HG03045 (cell line): ENCODE data around the gene RAB5B.
"Not testable (repeated sequence)": the region's sequence is repeated elsewhere in the genome, so short reads cannot be mapped to it uniquely, and the experiment has no call there.

ENCODE experiments used
- ATAC-seq: cut with Tn5 transposase; IDR thresholded peaks from one replicate; pipeline ENCODE4 v1.9.1; 2021; ENCODE audit warnings: mild to moderate bottlenecking, moderate library complexity; ENCODE audit not compliant: unreplicated experiment

RAB5B gene

DNA sequence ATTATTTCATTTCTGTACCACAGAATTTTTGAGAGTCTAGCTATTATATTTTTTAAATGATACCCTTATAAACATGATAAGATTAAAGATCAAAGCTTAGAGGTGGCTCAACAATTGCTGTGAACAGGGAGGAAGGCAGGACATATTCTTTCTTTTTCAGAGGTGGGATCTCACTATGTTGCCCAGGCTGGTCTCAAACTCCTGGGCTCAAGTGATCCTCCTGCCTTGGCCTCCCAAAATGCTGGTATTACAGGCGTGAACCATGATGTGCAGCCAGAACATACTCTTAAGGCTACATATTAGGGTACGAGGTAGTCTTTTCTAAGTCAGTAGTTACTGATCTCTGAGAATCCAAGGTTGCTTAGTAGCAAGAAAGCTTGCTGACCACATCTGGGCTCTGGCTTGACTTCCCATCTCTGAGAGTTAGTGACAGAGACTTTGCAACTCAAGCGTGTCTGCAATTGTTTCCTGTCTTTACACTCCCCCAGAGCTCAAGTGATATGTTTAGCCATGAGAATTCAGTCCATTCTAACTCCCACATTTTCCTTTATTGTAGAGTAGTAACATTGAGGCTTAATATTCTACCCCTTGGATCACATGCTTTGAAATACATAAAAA lies 8.6 kb downstream of the RAB5B start:
- ATAC-seq: no peak

DNA sequence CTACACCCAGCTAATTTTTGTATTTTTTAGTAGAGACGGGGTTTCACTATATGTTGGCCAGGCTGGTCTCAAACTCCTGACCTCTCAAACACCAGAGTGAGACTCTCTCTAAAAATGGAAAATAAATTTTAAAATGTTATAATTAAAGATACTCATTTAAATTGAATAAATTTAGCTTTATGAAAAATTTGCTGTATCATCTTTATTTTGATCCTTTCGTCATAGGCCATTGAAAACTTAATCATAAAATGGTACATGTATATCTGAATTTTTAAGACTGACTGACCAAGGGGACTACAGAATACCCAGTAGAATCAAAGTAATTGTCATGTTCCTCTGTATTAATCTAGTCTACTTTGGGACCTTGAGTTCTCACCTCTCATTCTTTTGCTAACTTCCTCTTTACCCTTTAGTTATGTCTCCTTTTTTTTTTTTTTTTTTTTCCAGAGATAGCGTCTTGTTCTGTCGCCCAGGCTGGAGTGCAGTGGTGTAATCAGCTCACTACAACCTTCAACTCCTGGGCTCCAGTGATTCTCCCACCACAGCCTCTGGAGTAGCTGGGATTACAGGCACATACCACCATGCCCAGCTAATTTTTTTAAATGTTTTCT lies 9.5 kb downstream of the RAB5B start:
- ATAC-seq: no peak

DNA sequence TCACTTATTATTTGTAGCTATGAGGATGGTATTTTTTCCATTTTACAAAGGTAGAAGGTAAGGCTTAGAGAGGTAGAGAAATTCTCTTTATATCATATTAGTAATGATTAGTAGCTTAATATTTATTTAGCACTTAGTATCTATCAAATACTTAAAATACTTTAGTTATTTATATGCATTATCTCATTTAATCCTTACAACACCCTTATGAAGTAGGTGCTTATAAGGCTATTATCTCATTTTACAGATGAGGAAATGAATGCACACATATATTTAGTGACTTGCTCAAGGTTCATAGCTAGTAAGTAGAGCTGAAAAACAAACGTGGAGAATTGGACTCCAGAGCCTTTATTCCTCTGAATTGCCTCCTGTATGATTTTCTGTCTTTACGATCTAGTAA lies 11.0 kb downstream of the RAB5B start:
- ATAC-seq: no peak

DNA sequence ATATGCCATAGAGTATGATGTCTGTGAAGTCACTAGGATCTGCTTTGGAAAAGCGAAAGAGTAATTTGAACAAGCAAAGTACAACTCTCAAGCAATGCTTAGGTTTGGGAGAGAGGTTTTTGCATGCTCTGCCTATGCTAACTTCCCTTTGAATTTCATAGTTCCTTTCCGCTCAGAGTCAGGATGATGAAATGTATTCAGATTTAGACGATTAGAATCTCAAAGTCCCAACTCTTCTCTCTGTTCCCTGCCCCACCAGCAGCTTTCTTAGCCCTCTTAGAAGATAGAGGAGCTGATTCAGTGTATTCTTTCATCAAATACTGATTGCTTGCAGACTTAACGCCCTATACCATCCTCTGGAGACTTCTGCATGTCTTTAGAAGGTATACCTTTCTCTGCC lies 11.5 kb downstream of the RAB5B start:
- no peak for ATAC-seq

DNA sequence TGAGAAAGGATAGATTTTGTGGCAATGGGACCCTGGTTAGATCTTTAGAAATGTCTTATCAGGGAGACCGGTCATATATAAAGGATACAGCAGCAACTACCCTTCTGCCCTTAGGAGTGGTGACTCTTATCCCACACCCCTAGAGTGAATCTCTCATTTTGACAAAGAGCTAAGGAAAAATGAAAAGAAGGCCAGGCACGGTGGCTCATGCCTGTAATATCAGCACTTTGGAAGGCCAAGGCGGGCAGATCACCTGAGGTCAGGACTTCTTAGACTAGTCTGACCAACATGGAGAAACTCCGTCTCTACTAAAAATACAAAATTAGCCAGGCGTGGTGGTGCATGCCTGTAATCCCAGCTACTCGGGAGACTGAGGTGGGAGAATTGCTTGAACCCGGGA lies 12.1 kb downstream of the RAB5B start:
- ATAC-seq: not testable (repeated sequence)

DNA sequence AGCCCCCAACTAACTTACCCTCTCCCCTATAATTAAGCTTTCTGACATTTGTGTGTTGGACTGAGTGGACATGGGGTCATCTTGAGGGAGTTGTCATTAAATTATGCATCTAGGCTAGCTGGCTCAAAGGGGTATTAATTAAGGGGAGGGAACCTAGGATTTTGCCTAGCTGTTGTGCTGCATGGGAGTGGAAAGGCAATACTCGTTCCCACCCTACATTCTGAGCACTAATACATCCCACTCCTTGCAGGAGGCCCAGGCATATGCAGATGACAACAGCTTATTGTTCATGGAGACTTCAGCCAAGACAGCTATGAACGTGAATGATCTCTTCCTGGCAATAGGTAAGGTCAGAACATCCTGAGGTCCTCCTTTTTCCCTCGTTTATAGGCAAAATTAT lies 17.2 kb downstream of the RAB5B start:
- no peak for ATAC-seq

DNA sequence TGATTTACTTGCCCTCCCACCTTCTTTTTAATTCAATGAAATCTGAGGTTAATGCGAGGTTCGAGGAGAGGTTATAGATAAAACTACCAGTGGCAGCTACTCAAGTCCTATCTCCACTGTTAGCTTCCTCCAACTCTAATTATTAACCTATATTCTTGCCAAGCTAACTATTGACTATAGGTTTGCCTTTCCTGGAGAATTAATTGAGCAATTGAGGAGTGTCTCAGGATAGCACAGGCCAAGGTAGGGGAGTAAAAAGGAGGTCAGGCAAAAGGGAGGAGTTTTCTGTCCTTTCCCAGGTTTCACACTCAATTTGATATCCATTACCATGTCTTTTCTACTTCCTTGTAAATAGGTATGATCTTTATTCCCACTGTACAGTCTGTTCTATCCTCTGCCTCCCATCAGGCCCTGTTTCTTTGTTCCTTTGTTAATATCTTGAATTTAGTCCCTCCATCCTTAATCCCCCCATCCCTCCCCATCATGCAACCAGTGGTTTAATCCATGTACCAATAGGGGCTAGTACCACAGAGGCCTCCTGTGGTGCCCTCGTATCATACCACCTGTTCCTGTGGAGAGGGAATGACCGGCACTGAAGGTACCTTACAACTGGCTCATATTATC lies 19.5 kb downstream of the RAB5B start:
- ATAC-seq: no peak

DNA sequence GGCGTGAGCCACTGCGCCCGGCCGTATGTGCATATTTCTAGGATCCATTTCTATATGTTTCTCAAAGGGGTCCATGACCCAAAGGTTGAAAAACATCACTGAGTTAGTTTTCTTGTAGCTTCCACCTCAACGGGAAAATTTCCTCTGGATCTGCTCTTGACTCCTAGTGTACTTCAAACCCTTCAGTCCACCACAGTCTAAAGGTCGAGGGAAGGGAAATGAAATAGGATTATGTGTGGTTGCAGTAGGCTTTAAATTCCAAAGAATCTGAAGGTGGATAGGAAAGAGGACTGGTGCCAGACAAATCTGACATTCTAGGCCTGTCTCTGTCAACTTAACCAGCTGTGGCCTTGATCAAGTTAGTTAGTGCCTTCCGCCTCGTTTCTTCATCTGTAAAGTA lies 21.5 kb downstream of the RAB5B start:
- ATAC-seq: no peak

DNA sequence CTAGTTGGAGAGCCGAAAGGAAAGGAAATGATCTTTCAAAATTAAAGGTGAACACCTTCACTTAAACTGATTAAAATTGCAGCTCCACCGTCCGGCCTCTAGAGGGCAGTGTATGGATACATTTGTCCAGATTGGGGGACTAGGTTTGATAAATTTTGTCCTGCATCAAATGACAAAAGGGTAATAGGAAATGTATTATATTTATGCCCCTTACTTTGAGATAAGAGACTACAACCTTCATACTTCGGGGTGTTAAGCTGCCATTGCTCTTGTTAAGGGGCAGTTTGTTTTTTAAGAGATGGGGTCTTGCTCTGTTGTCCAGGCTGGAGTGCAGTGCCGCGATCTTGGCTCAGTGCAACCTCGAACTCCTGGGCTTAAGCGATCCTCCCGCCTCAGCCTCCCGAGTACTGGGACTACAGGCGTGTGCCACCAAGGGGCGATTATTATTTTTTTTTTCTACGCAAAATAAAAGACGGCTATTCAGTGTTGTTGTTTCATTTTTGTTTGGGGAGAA lies 22.4 kb downstream of the RAB5B start:
- no peak for ATAC-seq

DNA sequence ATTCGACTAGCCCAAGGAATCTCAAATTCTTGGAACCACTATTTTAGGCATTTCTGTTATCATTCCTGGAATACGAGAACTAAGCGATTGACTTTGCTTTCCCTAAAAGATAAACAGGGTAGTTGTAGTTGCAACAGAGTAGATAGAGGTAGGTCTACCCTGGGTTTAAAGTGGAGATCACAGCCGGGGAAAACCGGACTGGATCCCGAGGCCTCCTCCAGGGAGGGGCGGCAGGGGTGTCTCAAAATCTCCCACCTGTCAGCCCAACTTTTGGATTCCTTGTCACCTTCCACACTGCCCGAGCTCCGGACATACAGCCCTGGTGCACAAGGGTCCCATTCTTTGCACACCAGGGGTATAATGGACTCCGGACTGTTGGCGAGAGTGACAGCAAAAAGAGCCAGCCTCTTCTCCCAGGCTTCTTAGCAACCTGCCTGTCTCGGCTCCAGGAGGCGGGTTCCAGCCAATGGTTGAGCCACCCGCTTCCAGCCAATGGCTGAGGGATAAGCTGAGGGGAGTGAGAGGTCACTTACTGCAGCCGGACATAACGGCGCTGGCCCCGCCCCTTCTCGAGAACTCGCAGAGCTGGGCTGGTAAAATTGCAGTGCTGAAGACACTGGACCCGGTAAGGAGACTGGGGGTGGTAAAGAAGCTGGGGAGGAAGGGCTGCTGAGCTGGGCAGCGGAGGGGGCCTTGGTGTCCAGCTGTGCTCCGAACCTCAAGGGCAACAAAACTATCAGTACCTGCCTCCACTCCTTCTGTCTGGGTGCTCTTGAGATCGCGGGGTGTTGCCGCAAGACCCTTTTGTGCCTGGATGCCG lies 23.0 kb downstream of the RAB5B start, which contains the start of gene SUOX:
TSS of gene SUOX (plus strand) at position 562 of the 820 bp plus-strand sequence. CDS start 4,946 bp downstream, outside the sequence.
- peak; percentile 100 for ATAC-seq

DNA sequence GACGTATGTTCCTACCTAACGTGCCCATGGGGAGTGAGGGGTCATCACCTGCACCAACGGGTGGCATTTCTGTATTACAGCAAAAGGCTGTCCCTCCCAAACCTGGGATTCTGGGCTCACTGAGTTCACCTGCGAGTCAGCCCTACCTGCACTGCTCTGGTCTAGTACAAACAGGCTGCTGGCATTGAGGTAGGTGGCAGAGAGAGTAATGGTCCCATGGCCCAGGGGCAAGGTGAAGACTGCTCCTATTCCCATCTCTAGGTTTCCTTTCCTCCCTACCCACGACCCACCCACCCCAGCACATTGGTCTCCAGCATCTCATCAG lies 23.6 kb downstream of the RAB5B start:
- no peak for ATAC-seq

DNA sequence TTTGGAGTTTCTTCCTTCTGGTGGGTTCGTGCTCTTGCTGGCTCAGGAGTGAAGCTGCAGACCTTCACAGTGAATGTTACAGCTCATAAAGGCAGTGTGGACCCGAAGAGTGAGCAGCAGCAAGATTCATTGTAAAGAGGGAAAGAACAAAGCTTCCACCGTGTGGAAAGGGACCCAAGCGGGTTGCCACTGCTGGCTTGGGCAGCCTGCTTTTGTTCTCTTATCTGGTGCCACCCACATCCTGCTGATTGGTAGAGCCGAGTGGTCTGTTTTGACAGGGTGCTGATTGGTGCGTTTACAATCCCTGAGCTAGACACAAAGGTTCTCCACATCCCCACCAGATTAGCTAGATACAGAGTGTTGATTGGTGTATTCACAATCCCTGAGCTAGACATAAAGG lies 25.6 kb downstream of the RAB5B start:
- ATAC-seq: not testable (repeated sequence)

DNA sequence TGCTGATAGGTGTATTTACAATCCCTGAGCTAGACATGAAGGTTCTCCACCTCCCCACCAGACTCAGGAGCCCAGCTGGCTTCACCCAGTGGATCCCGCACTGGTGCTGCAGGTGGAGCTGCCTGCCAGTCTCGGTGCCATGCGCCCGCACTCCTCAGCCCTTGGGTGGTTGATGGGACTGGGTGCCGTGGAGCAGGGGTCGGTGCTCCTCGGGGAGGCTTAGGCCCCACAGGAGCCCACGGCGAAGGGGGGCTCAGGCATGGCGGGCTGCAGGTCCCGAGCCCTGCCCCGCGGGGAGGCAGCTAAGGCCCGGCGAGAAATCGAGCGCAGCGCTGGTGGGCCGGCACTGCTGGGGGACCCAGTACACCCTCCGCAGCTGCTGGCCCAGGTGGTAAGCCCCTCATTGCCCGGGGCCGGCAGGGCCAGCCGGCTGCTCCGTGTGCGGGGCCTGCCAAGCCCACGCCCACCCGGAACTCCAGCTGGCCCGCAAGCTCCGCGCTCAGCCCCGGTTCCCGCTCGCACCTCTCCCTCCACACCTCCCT lies 26.2 kb downstream of the RAB5B start:
- not testable (repeated sequence) for ATAC-seq

DNA sequence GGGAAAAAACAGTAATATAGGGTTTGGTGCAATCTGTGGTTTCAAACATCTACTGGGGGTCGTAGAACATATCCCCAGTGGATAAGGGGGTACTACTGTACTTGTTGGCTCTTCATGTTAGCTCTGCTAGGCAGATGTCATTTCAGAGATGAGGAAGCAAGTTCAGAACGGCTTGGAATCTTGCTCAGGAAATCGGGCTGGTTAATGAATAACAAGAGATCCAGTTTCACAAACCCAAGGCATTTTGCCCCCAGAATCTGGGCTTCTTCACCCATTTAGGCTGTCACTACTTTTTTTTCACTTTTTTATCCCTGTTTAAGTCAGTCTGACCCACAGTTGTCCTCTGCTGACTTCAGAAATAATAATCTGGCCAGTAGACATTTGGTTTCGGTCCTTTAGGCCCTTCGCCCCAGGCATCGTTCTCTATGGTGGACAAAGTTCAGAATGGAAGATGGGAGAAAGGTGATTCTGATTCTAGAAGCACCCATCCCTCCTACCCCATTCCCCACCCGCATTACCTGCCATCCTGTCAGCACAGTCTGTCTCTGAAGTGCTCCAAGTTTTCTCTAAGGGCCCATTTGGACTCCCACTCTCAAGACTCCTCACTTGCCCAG lies 27.7 kb downstream of the RAB5B start:
- ATAC-seq: no peak

DNA sequence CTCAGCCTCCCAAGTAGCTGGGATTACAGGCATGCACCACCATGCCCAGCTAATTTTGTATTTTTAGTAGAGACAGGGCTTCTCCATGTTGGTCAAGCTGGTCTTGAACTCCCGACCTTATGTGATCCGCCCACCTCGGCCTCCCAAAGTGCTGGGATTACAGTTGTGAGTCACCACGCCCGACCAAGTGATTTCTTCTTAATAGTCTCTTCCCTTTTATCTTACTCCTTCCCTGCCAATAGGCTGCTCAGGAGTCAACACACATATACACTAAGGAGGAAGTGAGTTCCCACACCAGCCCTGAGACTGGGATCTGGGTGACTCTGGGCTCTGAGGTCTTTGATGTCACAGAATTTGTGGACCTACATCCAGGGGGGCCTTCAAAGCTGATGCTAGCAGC lies 29.5 kb downstream of the RAB5B start:
- ATAC-seq: not testable (repeated sequence)

DNA sequence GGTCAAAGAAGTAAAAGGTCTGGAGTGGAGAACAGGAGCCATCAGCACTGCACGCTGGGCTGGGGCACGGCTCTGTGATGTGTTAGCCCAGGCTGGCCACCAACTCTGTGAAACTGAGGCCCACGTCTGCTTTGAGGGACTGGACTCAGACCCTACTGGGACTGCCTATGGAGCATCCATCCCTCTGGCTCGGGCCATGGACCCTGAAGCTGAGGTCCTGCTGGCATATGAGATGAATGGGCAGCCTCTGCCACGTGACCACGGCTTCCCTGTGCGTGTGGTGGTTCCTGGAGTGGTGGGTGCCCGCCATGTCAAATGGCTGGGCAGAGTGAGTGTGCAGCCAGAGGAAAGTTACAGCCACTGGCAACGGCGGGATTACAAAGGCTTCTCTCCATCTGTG lies 30.3 kb downstream of the RAB5B start:
- ATAC-seq: no peak

DNA sequence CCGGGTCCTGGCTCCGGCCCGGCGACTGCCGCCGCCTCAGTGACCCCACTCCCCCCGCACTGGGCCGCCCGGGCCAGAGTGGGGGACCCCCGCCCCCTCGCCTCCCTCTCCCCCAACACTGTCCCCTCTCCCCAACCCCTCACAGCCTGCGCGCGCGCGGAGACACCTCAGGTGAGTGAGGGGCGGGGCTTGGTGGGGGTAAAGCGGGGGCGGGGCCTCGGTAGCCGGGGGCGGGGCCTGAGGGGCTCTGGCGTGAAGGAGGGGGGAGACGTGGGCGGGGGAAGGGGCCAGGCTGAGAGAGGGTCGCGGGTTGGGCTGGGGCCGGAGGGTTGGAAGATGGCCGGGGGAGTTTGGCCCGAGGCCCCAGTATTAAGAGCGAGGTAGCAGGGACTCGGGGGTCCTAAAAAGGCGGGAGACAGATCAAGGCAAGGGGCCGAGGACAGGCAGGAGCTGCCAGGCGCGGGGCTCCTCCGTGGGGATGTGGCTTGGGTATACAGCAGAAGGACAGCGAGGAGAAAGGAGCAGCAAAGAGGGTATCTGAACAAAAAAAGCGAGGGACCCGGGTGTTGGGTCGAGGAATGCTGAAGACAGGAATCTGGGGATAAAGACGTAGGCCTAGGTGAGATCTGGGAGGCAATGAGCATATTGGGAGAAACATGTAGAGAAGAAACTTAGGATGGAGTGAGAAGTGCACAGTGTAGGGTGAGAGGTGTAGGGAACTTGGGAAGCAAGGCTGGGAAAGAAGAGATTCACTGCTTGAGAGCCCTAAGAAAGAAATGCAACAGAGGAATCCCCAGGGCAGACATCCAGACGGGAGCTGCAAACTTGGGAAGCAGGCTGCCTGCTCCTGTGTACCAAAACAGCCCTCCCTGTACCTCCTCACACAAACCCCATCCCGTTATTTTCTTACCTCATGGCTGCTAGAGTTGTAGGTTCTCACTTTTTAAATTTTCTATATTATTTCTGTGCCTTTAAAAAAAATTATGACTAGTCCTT lies 34.0 kb downstream of the RAB5B start:
- ATAC-seq: peak; percentile 40

DNA sequence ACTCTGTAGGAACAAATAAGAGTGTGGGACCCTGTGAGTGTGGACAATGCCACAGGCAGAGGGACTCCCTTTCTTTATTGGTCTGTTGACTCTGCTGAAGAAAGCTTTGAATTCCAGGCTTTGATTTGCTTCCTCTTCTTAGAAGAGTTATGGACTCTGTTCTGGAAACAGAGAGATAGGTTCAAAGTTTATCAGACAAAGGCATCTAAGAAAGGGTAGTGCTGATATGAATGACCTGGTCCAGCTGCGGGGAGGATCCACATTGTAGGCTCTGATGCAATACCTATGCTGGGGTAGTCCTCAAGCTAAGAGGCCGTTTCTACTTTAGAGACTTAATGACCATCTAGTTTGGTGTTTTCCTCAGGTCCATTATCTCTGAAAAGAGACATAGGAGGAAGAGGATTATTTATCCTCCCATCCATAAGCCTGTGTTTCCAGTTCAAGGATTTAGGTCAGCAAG lies 36.3 kb downstream of the RAB5B start:
- no peak for ATAC-seq

DNA sequence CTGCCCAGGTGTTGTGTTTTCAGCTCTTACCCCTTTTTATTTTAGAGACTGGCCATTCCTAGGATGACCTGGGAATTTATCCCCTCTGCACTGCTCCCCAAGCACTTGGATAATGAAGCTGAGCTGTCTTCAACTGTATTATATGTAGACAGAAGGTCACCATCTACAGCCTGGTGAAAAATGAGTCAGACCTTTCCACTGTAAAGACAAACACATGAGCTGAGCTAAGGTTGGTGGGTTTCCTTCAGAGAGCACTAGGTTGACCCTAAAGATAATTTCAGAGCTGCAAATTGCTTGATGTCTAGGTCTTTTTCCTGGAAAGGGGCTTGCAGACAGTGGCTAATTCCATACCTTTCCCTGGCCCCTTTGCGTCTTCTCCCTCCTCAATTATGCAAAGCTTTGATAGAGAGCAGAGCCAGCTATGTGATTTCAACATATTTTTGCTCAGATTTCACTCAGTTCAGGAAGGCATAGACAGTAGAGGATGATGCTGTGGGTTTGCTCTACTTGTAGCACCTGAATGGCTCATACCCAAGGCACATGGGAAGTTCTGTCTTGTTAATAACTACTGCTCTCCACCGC lies 37.7 kb downstream of the RAB5B start:
- no peak for ATAC-seq
